Left hindlimb (tissue), 1 donor: ENCODE data around the gene CLK3.

Source experiments
- DNase-seq: peaks from one replicate; pipeline ENCODE4 v3.0.0-alpha.2; 2018

The CLK3 gene

DNA sequence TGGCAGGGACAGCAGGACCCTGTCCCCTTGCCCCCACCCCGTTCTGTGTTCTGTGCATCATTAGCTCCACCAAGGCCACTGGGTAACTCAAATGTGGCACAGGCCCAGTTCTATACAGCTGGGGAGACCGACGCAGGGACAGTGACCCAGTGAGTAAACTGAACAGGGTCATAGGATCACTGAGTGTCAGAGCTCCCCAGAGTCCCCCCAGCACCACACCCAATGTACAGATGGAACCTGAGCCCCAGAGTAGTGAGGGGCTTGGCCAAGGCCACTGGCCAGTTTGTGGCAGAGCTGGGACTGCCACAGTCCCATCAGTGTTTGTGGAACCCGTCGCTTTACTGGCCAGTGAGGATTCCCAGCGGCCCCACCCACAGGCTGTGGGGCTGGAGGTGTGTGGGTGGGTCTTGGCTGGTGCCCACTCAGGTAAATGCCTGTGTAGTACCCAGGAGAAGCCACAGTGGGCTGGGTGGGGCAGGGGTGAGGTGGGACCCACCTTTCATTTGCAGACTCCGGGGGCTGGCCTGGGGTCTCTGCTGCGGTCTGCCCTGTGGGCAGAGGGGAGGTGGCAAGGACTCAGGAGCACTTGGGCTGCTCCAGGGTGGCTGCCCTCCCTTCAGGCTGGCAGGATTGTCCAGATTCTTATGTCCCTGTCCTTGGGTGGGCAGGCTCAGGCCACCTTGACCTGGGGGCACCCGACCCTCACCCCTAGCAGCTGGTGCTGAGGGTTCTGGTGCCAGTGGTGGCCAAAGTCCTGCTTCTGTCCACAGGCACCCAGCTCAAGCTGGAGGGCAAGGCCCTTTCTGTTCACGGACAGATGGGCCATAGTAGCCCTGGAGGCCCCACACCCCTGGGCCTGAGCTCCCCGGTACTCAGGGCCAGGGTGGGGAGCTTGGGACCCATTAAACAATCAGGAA, 11.6 kb upstream of the CLK3 start:
- no peak for DNase-seq

DNA sequence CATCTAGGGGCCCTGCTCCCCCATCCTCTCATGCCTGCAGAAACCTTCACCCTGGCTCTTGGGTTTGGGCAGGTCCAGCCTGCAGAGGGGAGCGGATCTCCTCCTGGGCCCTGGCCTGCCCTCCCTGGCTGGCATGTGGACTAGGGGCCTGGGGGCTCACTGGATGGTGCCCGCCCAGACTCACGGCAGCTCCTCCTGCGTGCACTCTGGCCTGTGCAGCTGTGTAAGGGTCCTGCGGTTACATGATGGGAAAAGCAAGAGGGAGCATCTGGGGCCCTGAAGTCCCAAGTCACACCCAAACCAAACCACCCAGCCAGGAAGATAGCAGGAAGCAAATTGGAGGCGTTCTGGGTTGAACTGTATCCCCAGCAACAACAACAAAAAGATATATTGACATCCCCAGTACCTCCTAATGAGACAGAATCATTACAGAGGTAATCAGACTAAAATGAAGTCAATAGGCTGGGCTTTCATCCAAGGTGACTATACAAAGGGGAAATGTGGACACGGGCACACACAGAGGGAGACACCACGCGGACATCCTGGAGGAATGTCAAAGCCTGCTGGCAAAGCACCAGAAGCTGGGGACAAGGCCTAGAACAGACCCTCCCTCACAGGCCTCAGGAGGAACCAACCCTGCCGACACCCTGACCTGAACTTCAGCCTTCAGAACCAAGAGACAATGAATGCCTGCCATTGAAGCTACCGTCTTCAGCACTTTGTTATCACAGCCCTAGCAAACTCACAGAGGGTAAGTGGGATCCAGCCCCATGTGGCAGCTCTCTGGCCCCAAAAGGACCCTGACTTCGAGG, 10.4 kb upstream of the CLK3 start:
- DNase-seq = no peak

- DNase-seq = no peak
Measured at GRCh38 chr15:74605795-74606150, 9.9 kb upstream of the CLK3 start.

DNA sequence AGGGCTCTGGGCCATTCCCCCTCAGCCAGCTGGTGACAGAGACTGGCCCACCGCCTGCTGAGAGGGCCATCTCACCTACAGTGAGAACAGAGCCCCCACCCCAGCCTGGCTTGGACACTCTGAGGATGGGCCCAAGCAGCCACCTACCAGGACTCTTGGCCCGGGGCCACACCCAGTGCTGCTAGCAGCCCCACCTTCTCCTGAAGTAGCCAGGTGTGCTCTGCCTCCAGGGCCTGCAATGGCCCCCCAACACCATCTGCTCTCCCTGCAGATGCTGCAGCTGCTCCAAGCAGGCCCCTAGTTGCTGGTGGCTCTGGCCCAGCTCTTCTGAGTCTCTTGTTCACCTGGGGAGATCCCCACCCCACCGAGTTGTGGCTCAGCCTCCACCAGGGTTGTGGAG, 6.8 kb upstream of the CLK3 start:
- DNase-seq = no peak

- no peak for DNase-seq
Measured at GRCh38 chr15:74609938-74610301, 5.7 kb upstream of the CLK3 start.

GRCh38 chr15:74610302-74610951, 5.2 kb upstream of the CLK3 start:
- peak; percentile 60 for DNase-seq

- DNase-seq = no peak
Measured at GRCh38 chr15:74611341-74611740, 4.3 kb upstream of the CLK3 start.

GRCh38 chr15:74611834-74612233, 3.8 kb upstream of the CLK3 start:
- DNase-seq = no peak

DNA sequence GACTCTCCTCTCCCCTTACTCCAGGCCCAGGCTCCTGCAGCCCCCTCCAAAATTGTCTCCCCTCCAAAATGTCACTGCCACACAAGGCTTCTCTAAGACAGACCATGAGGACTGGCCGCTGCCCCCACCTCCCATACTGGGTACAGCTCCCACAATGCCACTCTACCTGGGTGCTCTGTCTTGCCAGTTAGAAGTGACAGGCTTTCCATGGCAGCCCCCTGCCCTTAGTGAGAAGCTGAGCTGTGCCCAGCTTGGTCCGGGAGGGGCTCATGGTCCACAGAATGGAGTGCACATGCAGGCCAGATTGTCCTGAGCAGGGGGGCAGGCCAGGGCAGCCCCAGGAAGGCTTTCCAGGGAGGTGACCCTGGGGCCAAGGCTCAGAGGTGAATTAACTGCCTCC, 3.0 kb upstream of the CLK3 start:
- DNase-seq = no peak

- no peak for DNase-seq
Measured at GRCh38 chr15:74613089-74613952, 2.3 kb upstream of the CLK3 start.

- no peak for DNase-seq
Measured at GRCh38 chr15:74613953-74614743, 1.5 kb upstream of the CLK3 start.

- DNase-seq = peak; percentile 90
Measured at GRCh38 chr15:74614744-74615507, 710 bp upstream of the CLK3 start.

DNA sequence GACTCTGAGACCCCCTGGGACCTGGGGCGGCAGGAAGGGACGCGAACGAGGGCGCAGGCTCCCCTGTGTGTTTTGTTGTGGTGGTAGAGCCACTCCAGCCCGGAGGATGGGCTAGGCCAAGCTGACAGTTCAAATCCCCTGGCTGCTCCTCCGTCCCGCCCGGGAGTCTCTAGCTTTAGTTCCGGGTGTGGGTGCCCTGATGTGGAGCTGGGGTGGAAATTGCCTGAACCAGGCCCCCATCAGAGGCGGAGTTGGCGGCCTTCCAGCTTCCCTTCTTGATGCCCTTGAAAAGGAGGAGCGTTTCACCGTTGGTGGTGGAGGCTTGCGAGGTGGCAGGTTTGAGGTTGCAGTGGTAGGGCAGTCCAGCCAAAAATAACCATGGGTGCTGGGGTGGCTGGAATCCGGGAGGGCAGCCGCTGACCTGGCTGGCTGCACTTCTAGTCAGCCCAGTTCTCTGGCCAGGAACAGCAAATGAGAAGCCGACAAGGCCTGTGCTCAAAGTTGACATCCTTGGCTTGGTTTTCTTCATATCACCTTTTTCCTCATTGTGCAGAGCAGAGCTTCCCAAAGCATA, 817 bp downstream of the CLK3 start:
- peak; percentile 63 for DNase-seq

GRCh38 chr15:74616996-74617395, 1.4 kb downstream of the CLK3 start:
- no peak for DNase-seq

DNA sequence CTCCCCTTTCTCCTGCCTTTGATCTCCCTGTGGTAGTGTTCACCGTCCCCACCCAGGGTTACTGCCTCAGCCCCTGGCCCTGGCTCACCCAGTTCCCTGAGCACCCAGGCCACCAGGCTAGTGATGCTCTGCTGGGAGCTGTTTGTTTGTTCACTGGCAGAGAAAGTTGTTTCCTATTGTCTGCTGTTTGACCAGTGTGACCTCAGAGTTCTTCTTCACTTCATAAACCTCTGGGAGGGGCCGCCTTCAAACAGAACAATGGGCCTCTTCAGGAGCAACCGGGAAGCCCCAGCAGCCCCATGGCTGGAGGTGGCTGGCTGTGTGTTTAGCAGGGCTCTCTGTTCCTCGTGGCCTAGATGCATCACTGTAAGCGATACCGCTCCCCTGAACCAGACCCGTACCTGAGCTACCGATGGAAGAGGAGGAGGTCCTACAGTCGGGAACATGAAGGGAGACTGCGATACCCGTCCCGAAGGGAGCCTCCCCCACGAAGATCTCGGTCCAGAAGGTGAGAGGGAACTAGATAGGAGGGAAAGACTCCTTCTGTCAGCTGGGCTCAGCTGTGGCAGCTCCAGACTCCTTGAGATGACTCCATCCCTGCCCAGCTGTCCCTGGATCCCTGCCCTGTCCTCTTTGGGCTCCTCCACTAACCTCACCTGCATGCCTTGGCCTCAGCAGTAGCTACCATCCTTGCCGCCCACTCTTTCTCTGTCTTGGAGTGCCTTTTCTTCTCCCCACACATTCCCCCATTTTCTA, 3.4 kb downstream of the CLK3 start:
- DNase-seq = no peak

GRCh38 chr15:74619916-74620635, 4.4 kb downstream of the CLK3 start:
- no peak for DNase-seq

GRCh38 chr15:74620636-74621545, 5.3 kb downstream of the CLK3 start:
- DNase-seq = no peak

GRCh38 chr15:74621546-74621920, 5.9 kb downstream of the CLK3 start:
- no peak for DNase-seq
